Kidney (tissue), 14 donors: ENCODE measurements around the gene MAP6. TPM values are rescaled to one million over a fixed set of nuclear protein-coding genes. Genes with fewer than 3 reads are reported as not detected.
"Not testable (repeated sequence)": the region's sequence is repeated elsewhere in the genome, so short reads cannot be mapped to it uniquely, and the experiment has no call there.

Experiments used
- DNase-seq, 5 donors: peaks; one replicate each; pipeline ENCODE4 v3.0.0-alpha.2; 2013 to 2020
- FAIRE-seq: peaks from 2 replicates; lab custom pipeline; 2012; peaks lifted over from hg19 to GRCh38; lab: Jason Lieb, UNC
- H3K27ac ChIP-seq, 2 donors: one replicate each; pipeline ENCODE4 v1.7.0; 2013; ENCODE audit warnings: low read depth in 2 of 2, low read length in 2 of 2, inconsistent platforms in 1 of 2
- H3K27me3 ChIP-seq: one replicate; pipeline ENCODE4 v1.7.1; 2013; ENCODE audit warnings: low read length, inconsistent platforms; ENCODE audit not compliant: control insufficient read depth, insufficient read depth
- H3K36me3 ChIP-seq, 3 donors: one replicate each; pipeline versions ENCODE4 v1.7.0 to v1.7.1; 2013; ENCODE audit warnings: low read length in 3 of 3, control low read depth in 1 of 3, inconsistent platforms in 1 of 3; ENCODE audit not compliant: insufficient read depth in 3 of 3, control insufficient read depth in 2 of 3
- H3K4me1 ChIP-seq, 3 donors: one replicate each; pipeline versions ENCODE4 v1.7.0 to v1.7.1; 2013; ENCODE audit warnings: low read length in 3 of 3, inconsistent platforms in 1 of 3, low read depth in 1 of 3; ENCODE audit not compliant: control insufficient read depth in 2 of 3, insufficient read depth in 2 of 3
- H3K4me3 ChIP-seq, 3 donors: one replicate each; pipeline versions ENCODE4 v1.7.0 to v1.8.1; 2013; ENCODE audit warnings: low read length in 3 of 3, control low read depth in 1 of 3, inconsistent platforms in 1 of 3
- H3K9ac ChIP-seq, 3 donors: one replicate each; pipeline versions ENCODE4 v1.7.0 to v1.7.1; 2013; ENCODE audit warnings: low read length in 3 of 3, control low read depth in 1 of 3, inconsistent platforms in 1 of 3
- H3K9me3 ChIP-seq, 3 donors: one replicate each; pipeline versions ENCODE4 v1.7.0 to v1.7.1; 2013; ENCODE audit warnings: low read length in 3 of 3, control low read depth in 1 of 3, inconsistent platforms in 1 of 3; ENCODE audit not compliant: control insufficient read depth in 2 of 3, insufficient read depth in 1 of 3
- intact Hi-C: fragments of 100-400 bp; cut with DNase I; formaldehyde crosslinking; loops from one replicate; pipeline ENCODE4 v1.11.1; 2022
- polyA plus RNA-seq: library from polyadenylated mRNA; stranded (reverse); fragments of 350-450 nt; fragmentation: Illumina TruSeq; extraction: RNeasy Lipid Tissue Mini Kit (QIAGEN cat#74804); gene quantifications from one replicate; pipeline ENCODE4 v1.2.3, GENCODE V29; 2014; ENCODE audit warnings: low read depth, low replicate concordance; ENCODE audit not compliant: insufficient read depth
- total RNA-seq: library from RNA; stranded (reverse); fragmentation: NEBNext Ultra II Directional; extraction: Animal tissue kit (Norgen Biotek cat#: 25700); gene quantifications from one replicate; pipeline ENCODE4 v1.2.1, GENCODE V29; 2021
- TF ChIP-seq, protein P1 (sequence below): IDR thresholded peaks from 3 replicates; pipeline ENCODE4 v1.5.1; 2012; ENCODE audit warnings: mild to moderate bottlenecking, moderate library complexity, borderline replicate concordance; ENCODE audit not compliant: insufficient read depth; ENCODE audit errors: extremely low read depth
- donor health status: control.
- donor health status: control.
- donor health status: control.
- donor health status: control.
- donor health status: control.
- donor health status: DM: yes; HTN: yes; CAD: no.
- donor health status: Normal renal cell carcinoma (clear cell type).

Gene MAP6
- total and polyA plus RNA-seq, 2 donors from 2014 or later: 7.7 to 21.3 TPM

DNA sequence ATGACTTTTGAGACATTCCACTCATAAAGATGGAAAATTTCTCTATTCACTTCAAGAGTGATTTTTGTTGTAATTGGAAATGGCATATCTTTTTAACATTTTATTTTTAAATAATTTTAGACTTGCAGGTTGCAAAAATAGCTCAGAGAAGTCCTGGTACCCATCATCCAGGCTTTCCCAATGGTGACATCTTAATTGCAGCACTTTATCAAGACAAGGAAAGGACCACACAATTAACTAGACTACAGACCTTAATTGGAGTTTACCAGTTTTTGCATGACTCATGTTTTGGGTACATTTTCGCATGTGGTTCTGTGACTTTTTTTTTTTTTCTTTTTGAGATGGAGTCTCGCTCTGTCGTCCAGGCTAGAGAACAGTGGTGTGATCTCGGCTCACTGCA lies 23.0 kb upstream of the MAP6 start:
- DNase-seq (no peak), FAIRE-seq (no peak)

DNA sequence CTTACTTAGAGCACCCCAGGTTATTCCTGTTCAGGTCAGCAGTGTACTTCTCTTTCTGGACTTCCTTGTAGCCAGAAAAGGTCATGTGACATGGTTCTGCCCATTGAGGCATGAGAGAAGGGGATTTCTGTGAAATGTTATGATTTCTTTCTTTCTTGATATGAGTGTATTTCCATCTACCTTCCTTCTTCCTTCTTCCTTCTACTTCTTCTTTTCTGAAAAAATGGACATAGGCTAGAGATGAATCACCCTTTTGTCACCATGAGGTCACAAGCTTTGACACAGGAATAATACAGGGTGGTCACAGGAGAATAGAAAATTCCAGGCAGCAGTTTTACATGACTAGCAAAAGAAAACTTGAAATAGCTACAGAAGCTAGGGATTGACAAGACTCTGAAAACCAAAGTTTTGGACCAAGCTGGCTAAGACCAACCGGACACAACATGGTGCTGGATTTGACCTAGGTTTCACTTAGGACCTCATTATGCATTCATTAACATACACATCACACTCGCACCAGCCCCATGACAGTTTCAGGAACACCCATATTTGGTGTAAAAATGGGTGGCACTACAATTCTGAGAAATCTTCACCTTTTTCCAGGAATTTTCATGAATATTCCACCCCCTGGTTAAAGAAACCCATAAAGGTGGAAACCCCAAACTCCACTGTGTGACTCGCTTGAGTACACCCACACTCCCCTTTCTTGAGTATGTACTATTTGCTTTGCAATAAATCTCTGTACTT lies 21.2 kb upstream of the MAP6 start:
- Histone ChIP-seq H3K27me3 (no peaks in the 10 kb centered on the region), H3K4me1 (no peaks in the 10 kb centered on the region), H3K9ac (no peak overlapping the region), H3K36me3 (no peaks in the 10 kb centered on the region), H3K27ac (no peak overlapping the region), H3K4me3 (no peak overlapping the region), H3K9me3 (no peaks in the 10 kb centered on the region)
- no peak for FAIRE-seq
- peak in 2 of 5 donors; percentile 41 for DNase-seq
- intact Hi-C loops: no loop called here
- TF ChIP-seq, protein P1, sequence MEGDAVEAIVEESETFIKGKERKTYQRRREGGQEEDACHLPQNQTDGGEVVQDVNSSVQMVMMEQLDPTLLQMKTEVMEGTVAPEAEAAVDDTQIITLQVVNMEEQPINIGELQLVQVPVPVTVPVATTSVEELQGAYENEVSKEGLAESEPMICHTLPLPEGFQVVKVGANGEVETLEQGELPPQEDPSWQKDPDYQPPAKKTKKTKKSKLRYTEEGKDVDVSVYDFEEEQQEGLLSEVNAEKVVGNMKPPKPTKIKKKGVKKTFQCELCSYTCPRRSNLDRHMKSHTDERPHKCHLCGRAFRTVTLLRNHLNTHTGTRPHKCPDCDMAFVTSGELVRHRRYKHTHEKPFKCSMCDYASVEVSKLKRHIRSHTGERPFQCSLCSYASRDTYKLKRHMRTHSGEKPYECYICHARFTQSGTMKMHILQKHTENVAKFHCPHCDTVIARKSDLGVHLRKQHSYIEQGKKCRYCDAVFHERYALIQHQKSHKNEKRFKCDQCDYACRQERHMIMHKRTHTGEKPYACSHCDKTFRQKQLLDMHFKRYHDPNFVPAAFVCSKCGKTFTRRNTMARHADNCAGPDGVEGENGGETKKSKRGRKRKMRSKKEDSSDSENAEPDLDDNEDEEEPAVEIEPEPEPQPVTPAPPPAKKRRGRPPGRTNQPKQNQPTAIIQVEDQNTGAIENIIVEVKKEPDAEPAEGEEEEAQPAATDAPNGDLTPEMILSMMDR: no peak

More for the DNA sequence above, 23.0 kb upstream of the MAP6 start:
- Histone ChIP-seq H3K4me1 (no peaks in the 10 kb centered on the region), H3K36me3 (no peaks in the 10 kb centered on the region), H3K4me3 (no peak overlapping the region), H3K9ac (no peak overlapping the region), H3K27me3 (no peaks in the 10 kb centered on the region), H3K9me3 (no peaks in the 10 kb centered on the region), H3K27ac (no peak overlapping the region)
- TF ChIP-seq, protein P1: no peak
- intact Hi-C loops: no loop called here

DNA sequence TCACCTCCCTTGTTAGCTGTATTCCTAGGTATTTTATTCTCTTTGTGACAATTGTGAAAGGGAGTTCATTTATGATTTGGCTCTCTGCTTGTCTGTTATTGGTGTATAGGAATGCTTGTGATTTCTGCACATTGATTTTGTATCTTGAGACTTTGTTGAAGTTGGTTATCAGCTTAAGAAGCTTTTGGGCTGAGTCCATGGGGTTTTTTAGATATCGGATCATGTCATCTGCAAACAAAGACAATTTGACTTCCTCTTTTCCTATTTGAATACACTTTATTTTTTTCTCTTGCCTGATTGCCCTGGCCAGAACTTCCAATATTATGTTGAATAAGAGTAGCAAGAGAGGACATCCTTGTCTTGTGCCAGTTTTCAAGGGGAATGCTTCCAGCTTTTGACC lies 15.0 kb upstream of the MAP6 start:
- H3K36me3 ChIP-seq, DNase-seq, H3K4me1 ChIP-seq, H3K9ac ChIP-seq, H3K9me3 ChIP-seq, FAIRE-seq, intact Hi-C loops, H3K27me3 ChIP-seq, H3K27ac ChIP-seq, H3K4me3 ChIP-seq: not testable (repeated sequence)

DNA sequence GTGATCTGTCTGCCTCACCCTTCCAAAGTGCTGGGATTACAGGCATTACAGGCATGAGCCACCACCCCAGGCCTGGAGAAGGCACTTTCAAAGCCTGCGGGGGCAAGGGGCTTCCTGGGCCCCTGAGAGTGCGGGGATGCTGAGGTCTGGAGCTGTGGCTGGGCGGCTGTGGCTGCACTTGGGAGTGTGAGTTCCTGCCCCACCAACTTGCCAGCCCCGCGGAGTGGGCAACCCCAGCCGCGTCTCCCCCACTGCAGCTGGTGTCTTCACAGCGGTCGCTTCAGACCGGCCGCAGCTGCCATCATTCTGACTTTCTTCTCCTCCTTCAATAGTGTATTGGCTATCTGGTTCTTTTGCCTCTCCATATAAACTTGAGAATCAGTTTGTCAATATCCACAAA lies 10.7 kb upstream of the MAP6 start:
- no peak for DNase-seq
- intact Hi-C loops: no loop called here

More for the DNA sequence above, 10.7 kb upstream of the MAP6 start:
- no peak overlapping the region for H3K27ac ChIP-seq
- H3K27me3 ChIP-seq: no peaks in the 10 kb centered on the region
- no peak overlapping the region for H3K9ac ChIP-seq
- TF ChIP-seq, protein P1: no peak
- peaks cover 0 to 2% (median 2%) of the 10 kb centered on the region in 3 donors for H3K9me3 ChIP-seq
- no peak for FAIRE-seq
- H3K36me3 ChIP-seq: no peaks in the 10 kb centered on the region
- H3K4me1 ChIP-seq: no peaks in the 10 kb centered on the region
- H3K4me3 ChIP-seq: no peak overlapping the region
